ENCODE data around the gene NPC2. TPM values are rescaled to one million over a fixed set of nuclear protein-coding genes. Genes with fewer than 3 reads are reported as not detected.

The NPC2 gene
- total and polyA plus RNA-seq, 9 of the 15 experiments (the other 6 are each of a cell fraction or from before 2014, with no cell fraction given), result 16.6 to 74.1 (median 32.6) TPM

GRCh38 chr14:74456684-74457564 is 36.2 kb downstream of the NPC2 start:
- intact Hi-C loops (cut with micrococcal nuclease), result loop anchor here (5.0 kb wide), 1 partner anchor 35 kb away; the partner anchor contains the start of genes ISCA2 and NPC2
- no peak overlapping the region for H3K4me3 ChIP-seq
- H4K20me1 ChIP-seq (replicated peaks; ENCODE audit: control insufficient read depth, insufficient read depth, low read length), result no peaks in the 10 kb centered on the region
- DNase-seq (ENCODE audit: extremely low read depth in 1 of 4, low spot score in 3 of 4) (no peak), ATAC-seq (no peak), FAIRE-seq (no peak)
- ChIA-PET CTCF (ENCODE audit: low intra/inter-chr PET ratio) (no interaction called here), POLR2A (interaction anchor here (0.6 to 0.9 kb wide), 2 partner anchors 45 to 96 kb away, joined by 3 read pairs; no protein-coding TSS in a partner anchor)
- H3K9me3 ChIP-seq (replicated peaks; ENCODE audit: control insufficient read depth, insufficient read depth, low read depth, low read length), result no peaks in the 10 kb centered on the region
- H3K79me2 ChIP-seq (ENCODE audit: control insufficient read depth, insufficient read depth, low read length), result no peaks in the 10 kb centered on the region
- in situ Hi-C loops (cut with MboI), result no loop called here
- no peaks in the 10 kb centered on the region for H3K36me3 ChIP-seq (ENCODE audit: control insufficient read depth, insufficient read depth, low read length)
- H3K27me3 ChIP-seq (ENCODE audit: control insufficient read depth in 2 of 2, insufficient read depth in 2 of 2, low read length in 2 of 2), result peaks cover 4 to 49% of the 10 kb centered on the region in 2 experiments; a peak in 4 of 5 replicates
- no peak overlapping the region for H3K9ac ChIP-seq (ENCODE audit: insufficient read depth in 1 of 2, low read depth in 2 of 2, low read length in 2 of 2)
- BruUV-seq (replicated peaks), result no TSS peak
- H3K4me1 ChIP-seq (replicated peaks in 1 of 2; ENCODE audit: control insufficient read depth in 2 of 2, insufficient read depth in 2 of 2, low read length in 2 of 2), result no peaks in the 10 kb centered on the region; a peak in 1 of 5 replicates
- H3K27ac ChIP-seq (ENCODE audit: extremely low read depth, low read depth, low read length), result no peak overlapping the region
- no peak overlapping the region for H2AFZ ChIP-seq (ENCODE audit: low read depth, low read length)
- H3K9me1 ChIP-seq (ENCODE audit: control insufficient read depth, insufficient read depth, low read length), result no peaks in the 10 kb centered on the region
- WGBS (ENCODE audit: insufficient coverage, low coverage, missing lambda C conversion rate), result 2% methylated on average over 12 of the region's 17 CpGs
- no peak overlapping the region for H3K4me2 ChIP-seq (ENCODE audit: insufficient read depth, low read length)
- no peak for TF ChIP-seq PTRF (tag; IDR thresholded peaks at IDR 0.05)
- no peak for TF ChIP-seq ZZZ3 (IDR thresholded peaks at IDR 0.05)
- TF ChIP-seq ZBTB33 (CRISPR knock-in tag; IDR thresholded peaks at IDR 0.05), result no peak
- TF ChIP-seq GABPB2 (CRISPR knock-in tag; conservative IDR thresholded peaks at IDR 0.05), result no peak
- TF ChIP-seq SOX6 (IDR thresholded peaks at IDR 0.05), result no peak
- TF ChIP-seq NR2F6 (CRISPR knock-in tag; IDR thresholded peaks at IDR 0.05), result no peak
- no peak for TF ChIP-seq TARDBP (IDR thresholded peaks at IDR 0.05)
- TF ChIP-seq MTF1 (CRISPR knock-in tag; IDR thresholded peaks at IDR 0.05; ENCODE audit: borderline replicate concordance), result no peak
- TF ChIP-seq RFX1 (IDR thresholded peaks at IDR 0.05), result no peak
- TF ChIP-seq SMARCB1 (IDR thresholded peaks at IDR 0.05; ENCODE audit: insufficient read length, low read depth), result no peak
- no peak for TF ChIP-seq ZNF644 (tag; IDR thresholded peaks at IDR 0.05; ENCODE audit: low read depth)
- TF ChIP-seq RERE (CRISPR knock-in tag; IDR thresholded peaks at IDR 0.05; ENCODE audit: borderline replicate concordance), result no peak
- no peak for TF ChIP-seq ZBTB5 (IDR thresholded peaks at IDR 0.05)

Measured in K562 (cell line).